HepG2 (cell line): Measurements from ENCODE around the gene LSS. TPM values are rescaled to one million over a fixed set of nuclear protein-coding genes. Genes with fewer than 3 reads are reported as not detected.

Experiments
- ARID2 ChIP-seq: sonication (generic); formaldehyde crosslinking; IDR thresholded peaks from 2 replicates; pipeline ENCODE4 v1.8.1; 2022; ENCODE audit warnings: mild to moderate bottlenecking, missing genetic modification reagents, borderline replicate concordance
- DZIP1 ChIP-seq: sonication (generic); formaldehyde crosslinking; IDR thresholded peaks from 2 replicates; pipeline ENCODE4 v1.5.0; 2020; ENCODE audit warnings: mild to moderate bottlenecking, missing genetic modification reagents
- FOSL1 ChIP-seq: sonication (generic); formaldehyde crosslinking; IDR thresholded peaks from 2 replicates; pipeline ENCODE4 v1.9.0; 2021; ENCODE audit warnings: missing genetic modification reagents, borderline replicate concordance
- KIAA2018 ChIP-seq: sonication (generic); formaldehyde crosslinking; IDR thresholded peaks from 2 replicates; pipeline ENCODE4 v1.5.0; 2020; ENCODE audit warnings: mild to moderate bottlenecking, missing genetic modification reagents, borderline replicate concordance
- MAZ ChIP-seq, 2 experiments: sonication (generic) in 1 of 2; formaldehyde crosslinking in 1 of 2; IDR thresholded peaks; 2 replicates each; pipeline versions ENCODE4 v1.5.0 to v1.6.1; 2012 to 2020; ENCODE audit warnings: low read depth in 2 of 2, mild to moderate bottlenecking in 2 of 2, borderline replicate concordance in 1 of 2, improper control_type of control experiment in 1 of 2, low read length in 1 of 2, missing genetic modification reagents in 1 of 2, moderate library complexity in 1 of 2
- NFYC ChIP-seq: IDR thresholded peaks from 2 replicates; pipeline ENCODE4 v1.6.1; 2016; ENCODE audit warnings: missing genetic modification reagents, missing compliant biosample characterization
- POLR2AphosphoS2 ChIP-seq: IDR thresholded peaks from 2 replicates; pipeline ENCODE4 v1.6.1; 2011; ENCODE audit warnings: low read depth, low read length, improper control_type of control experiment
- STAG1 ChIP-seq: sonication (generic); formaldehyde crosslinking; IDR thresholded peaks from 2 replicates; pipeline ENCODE4 v1.4.0; 2020; ENCODE audit warnings: missing genetic modification reagents
- TRIM22 ChIP-seq: fragments of 450-650 bp; IDR thresholded peaks from 2 replicates; pipeline ENCODE4 v1.6.1; 2017
- ZNF20 ChIP-seq: sonication (generic); formaldehyde crosslinking; IDR thresholded peaks from 2 replicates; pipeline ENCODE4 v1.4.0; 2020; ENCODE audit warnings: mild to moderate bottlenecking, moderate library complexity, missing genetic modification reagents
- ZNF326 ChIP-seq: sonication (generic); formaldehyde crosslinking; IDR thresholded peaks from 2 replicates; pipeline ENCODE4 v1.4.0; 2020; ENCODE audit warnings: missing genetic modification reagents, borderline replicate concordance
- ZNF367 ChIP-seq: sonication (generic); formaldehyde crosslinking; IDR thresholded peaks from 2 replicates; pipeline ENCODE4 v1.4.0; 2020; ENCODE audit warnings: missing genetic modification reagents, borderline replicate concordance
- ZNF672 ChIP-seq: sonication (generic); formaldehyde crosslinking; IDR thresholded peaks from 2 replicates; pipeline ENCODE4 v1.8.1; 2022; ENCODE audit warnings: missing genetic modification reagents
- polyA plus RNA-seq, 8 experiments: library from polyadenylated mRNA; depleted of rRNA in 3 of 8; stranded (reverse) in 7 of 8; unstranded in 1 of 8; fragments of >200 nt; fragmentation: Illumina TruSeq in 4 of 8; extraction: Trizol in 4 of 8; gene quantifications; 2 replicates each; pipeline versions ENCODE4 v1.2.1 to v1.2.3, GENCODE V29; 2011 to 2016; ENCODE audit warnings: low read depth in 4 of 8, missing spikeins in 1 of 8, mixed read lengths in 1 of 8; ENCODE audit not compliant: insufficient read depth in 1 of 8
- total RNA-seq, 5 experiments: library from RNA; depleted of rRNA; stranded (reverse); fragments of >200 nt; fragmentation: Illumina TruSeq; extraction: Trizol; gene quantifications; 2 replicates each; pipeline ENCODE4 v1.2.3, GENCODE V29; 2016; ENCODE audit warnings: low read depth in 1 of 5

Gene LSS
- total and polyA plus RNA-seq, 2 of the 13 experiments (the other 11 are each of a cell fraction or from before 2014, with no cell fraction given) = 72.6 to 113 TPM

GRCh38 chr21:46153247-46154154 lies 75.1 kb downstream of the LSS start (continued):
- no peak for TF ChIP-seq KIAA2018 (CRISPR knock-in tag)
- TF ChIP-seq NFYC (CRISPR knock-in tag) = no peak
- TF ChIP-seq STAG1 = peak; percentile 48
- TF ChIP-seq MAZ (IDR thresholded peaks at IDR 0.05; ENCODE audit: borderline replicate concordance, low read depth, low read length) = peak; percentile 31; the same call in 1 of the 2 replicates
- TF ChIP-seq MAZ (CRISPR knock-in tag; IDR thresholded peaks at IDR 0.05; ENCODE audit: low read depth) = peak; percentile 55
- TF ChIP-seq ZNF20 (CRISPR knock-in tag) = no peak
- no peak for TF ChIP-seq DZIP1 (CRISPR knock-in tag)
- no peak for TF ChIP-seq POLR2AphosphoS2
- TF ChIP-seq ZNF326 (CRISPR knock-in tag) = no peak
- TF ChIP-seq ZNF672 (CRISPR knock-in tag) = no peak
- no peak for TF ChIP-seq ZNF367 (CRISPR knock-in tag)
- no peak for TF ChIP-seq FOSL1
- TF ChIP-seq ARID2 (CRISPR knock-in tag) = no peak
- TF ChIP-seq TRIM22 = no peak
